Neural cell (in vitro differentiated cells): ENCODE data around the gene SCGB2A2. TPM values are rescaled to one million over a fixed set of nuclear protein-coding genes. Genes with fewer than 3 reads are reported as not detected.

ENCODE experiments used
- H2AFZ ChIP-seq: fragments of 200-600, 300-800 bp; sonication (generic), shearing (Covaris generic); 2 replicates; pipeline ENCODE4 v1.6.0; 2014; ENCODE audit warnings: low read depth, mild to moderate bottlenecking, antibody characterized with exemption, low read length, moderate library complexity
- H3F3A ChIP-seq: fragments of 200-600 bp; shearing (Covaris generic); 2 replicates; pipeline ENCODE4 v1.6.1; 2016; ENCODE audit warnings: mild to moderate bottlenecking, moderate library complexity, mixed read lengths, antibody characterized with exemption, low read length; ENCODE audit not compliant: insufficient read depth, poor library complexity, severe bottlenecking
- H3K27ac ChIP-seq: fragments of 200-600, 300-800 bp; sonication (generic), shearing (Covaris generic); 2 replicates; pipeline ENCODE4 v1.5.1; 2014; ENCODE audit warnings: mild to moderate bottlenecking, low read length, moderate library complexity
- H3K27me3 ChIP-seq: fragments of 300-800, 200-600 bp; sonication (generic), shearing (Covaris generic); 2 replicates; pipeline ENCODE4 v1.6.0; 2014; ENCODE audit warnings: mild to moderate bottlenecking, low read depth, low read length, moderate library complexity; ENCODE audit not compliant: insufficient read depth
- H3K36me3 ChIP-seq: fragments of 300-800, 200-600 bp; sonication (generic), shearing (Covaris generic); 2 replicates; pipeline ENCODE4 v1.5.1; 2014; ENCODE audit warnings: mild to moderate bottlenecking, antibody characterized with exemption, low read length, moderate library complexity; ENCODE audit not compliant: insufficient read depth
- H3K4me2 ChIP-seq: fragments of 300-800, 200-600 bp; sonication (generic), shearing (Covaris generic); 2 replicates; pipeline ENCODE4 v1.6.0; 2014; ENCODE audit warnings: mild to moderate bottlenecking, low read length
- H3K4me3 ChIP-seq: fragments of 300-800, 200-600 bp; sonication (generic), shearing (Covaris generic); 2 replicates; pipeline ENCODE4 v1.5.1; 2014; ENCODE audit warnings: mild to moderate bottlenecking, low read length, moderate library complexity
- H3K79me2 ChIP-seq: fragments of 200-600 bp; shearing (Covaris generic); replicated peaks from 2 replicates; pipeline ENCODE4 v1.6.0; 2014; ENCODE audit warnings: mild to moderate bottlenecking, low read length, moderate library complexity; ENCODE audit not compliant: insufficient read depth
- H3K9ac ChIP-seq: fragments of 300-800, 200-600 bp; sonication (generic), shearing (Covaris generic); 2 replicates; pipeline ENCODE4 v1.6.1; 2016; ENCODE audit warnings: mild to moderate bottlenecking, low read length, mixed read lengths
- H3K9me2 ChIP-seq: fragments of 200-600 bp; shearing (Covaris generic); 2 replicates; pipeline ENCODE4 v1.6.1; 2016; ENCODE audit warnings: mild to moderate bottlenecking, low read length, mixed read lengths; ENCODE audit not compliant: insufficient read depth
- H3K9me3 ChIP-seq: fragments of 200-600, 300-800 bp; sonication (generic), shearing (Covaris generic); 2 replicates; pipeline ENCODE4 v1.6.1; 2016; ENCODE audit warnings: mild to moderate bottlenecking, mixed run types, low read length, moderate library complexity, mixed read lengths
- H4K20me1 ChIP-seq: fragments of 200-600 bp; shearing (Covaris generic); 2 replicates; pipeline ENCODE4 v1.6.1; 2016; ENCODE audit warnings: mild to moderate bottlenecking, mixed run types; ENCODE audit not compliant: insufficient read depth
- EP300 ChIP-seq: fragments of 450-650 bp; conservative IDR thresholded peaks from 2 replicates; pipeline ENCODE4 v1.6.1; 2014; ENCODE audit warnings: antibody characterized with exemption, mild to moderate bottlenecking, moderate library complexity; ENCODE audit not compliant: poor library complexity, severe bottlenecking
- EZH2 ChIP-seq: fragments of 200-600, 300-800 bp; shearing (Covaris generic), sonication (generic); IDR thresholded peaks from 2 replicates; pipeline ENCODE4 v1.6.1; 2014; ENCODE audit warnings: antibody characterized with exemption, low read length, borderline replicate concordance, mild to moderate bottlenecking; ENCODE audit not compliant: insufficient read depth, poor library complexity, severe bottlenecking
- MXI1 ChIP-seq: fragments of 450-650 bp; conservative IDR thresholded peaks from 2 replicates; pipeline ENCODE4 v1.6.1; 2014; ENCODE audit warnings: antibody characterized with exemption, mild to moderate bottlenecking; ENCODE audit not compliant: poor library complexity, severe bottlenecking
- POLR2AphosphoS5 ChIP-seq: IDR thresholded peaks from 2 replicates; pipeline ENCODE4 v1.6.1; 2012
- RAD21 ChIP-seq: fragments of 450-650 bp; conservative IDR thresholded peaks from 2 replicates; pipeline ENCODE4 v1.6.1; 2014; ENCODE audit warnings: antibody characterized with exemption, mild to moderate bottlenecking, moderate library complexity
- SMC3 ChIP-seq: fragments of 450-650 bp; conservative IDR thresholded peaks from 2 replicates; pipeline ENCODE4 v1.6.1; 2014; ENCODE audit warnings: antibody characterized with exemption, mild to moderate bottlenecking, moderate library complexity; ENCODE audit not compliant: poor library complexity
- TAF1 ChIP-seq: IDR thresholded peaks from 2 replicates; pipeline ENCODE4 v1.6.1; 2012; ENCODE audit warnings: low read depth
- polyA plus RNA-seq: library from polyadenylated mRNA; depleted of rRNA; stranded (reverse); fragments of >200 nt; gene quantifications from 2 replicates; pipeline ENCODE4 v1.2.3, GENCODE V29; 2014
- TF ChIP-seq, protein P1 (sequence below): fragments of 450-650 bp; IDR thresholded peaks from 2 replicates; pipeline ENCODE4 v1.5.1; 2014; ENCODE audit warnings: antibody characterized with exemption, mild to moderate bottlenecking, moderate library complexity; ENCODE audit not compliant: poor library complexity, severe bottlenecking
- TF ChIP-seq, protein P2 (sequence below): IDR thresholded peaks from 2 replicates; pipeline ENCODE4 v1.6.1; 2012; ENCODE audit warnings: borderline replicate concordance

The SCGB2A2 gene
- polyA plus RNA-seq, 1 donor from 2014 or later = not detected

DNA sequence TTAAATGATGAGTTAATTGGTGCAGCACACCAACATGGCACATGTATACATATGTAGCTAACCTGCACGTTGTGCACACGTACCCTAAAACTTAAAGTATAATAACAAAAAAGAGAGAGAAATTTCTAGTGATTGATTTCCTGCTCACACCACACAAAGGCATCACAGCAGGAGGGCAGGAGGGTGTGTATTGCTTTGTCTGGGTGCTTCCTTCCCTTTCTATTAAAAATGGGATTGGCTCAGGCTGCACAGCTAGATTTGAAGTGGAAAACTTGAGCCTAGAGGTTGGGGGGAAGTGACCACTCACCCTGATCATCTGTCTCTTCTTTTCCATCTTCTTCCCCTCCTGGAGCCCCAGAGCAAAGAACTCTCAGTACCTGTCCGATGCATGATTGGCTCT, 28.9 kb upstream of the SCGB2A2 start:
- no peaks in the 10 kb centered on the region for H3F3A ChIP-seq
- H2AFZ ChIP-seq = no peak overlapping the region
- TF ChIP-seq POLR2AphosphoS5 (no peak), TAF1 (no peak), EP300 (no peak), RAD21 (no peak), MXI1 (no peak), EZH2 (no peak), SMC3 (no peak)
- TF ChIP-seq, protein P1, sequence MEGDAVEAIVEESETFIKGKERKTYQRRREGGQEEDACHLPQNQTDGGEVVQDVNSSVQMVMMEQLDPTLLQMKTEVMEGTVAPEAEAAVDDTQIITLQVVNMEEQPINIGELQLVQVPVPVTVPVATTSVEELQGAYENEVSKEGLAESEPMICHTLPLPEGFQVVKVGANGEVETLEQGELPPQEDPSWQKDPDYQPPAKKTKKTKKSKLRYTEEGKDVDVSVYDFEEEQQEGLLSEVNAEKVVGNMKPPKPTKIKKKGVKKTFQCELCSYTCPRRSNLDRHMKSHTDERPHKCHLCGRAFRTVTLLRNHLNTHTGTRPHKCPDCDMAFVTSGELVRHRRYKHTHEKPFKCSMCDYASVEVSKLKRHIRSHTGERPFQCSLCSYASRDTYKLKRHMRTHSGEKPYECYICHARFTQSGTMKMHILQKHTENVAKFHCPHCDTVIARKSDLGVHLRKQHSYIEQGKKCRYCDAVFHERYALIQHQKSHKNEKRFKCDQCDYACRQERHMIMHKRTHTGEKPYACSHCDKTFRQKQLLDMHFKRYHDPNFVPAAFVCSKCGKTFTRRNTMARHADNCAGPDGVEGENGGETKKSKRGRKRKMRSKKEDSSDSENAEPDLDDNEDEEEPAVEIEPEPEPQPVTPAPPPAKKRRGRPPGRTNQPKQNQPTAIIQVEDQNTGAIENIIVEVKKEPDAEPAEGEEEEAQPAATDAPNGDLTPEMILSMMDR = no peak
- TF ChIP-seq, protein P2, sequence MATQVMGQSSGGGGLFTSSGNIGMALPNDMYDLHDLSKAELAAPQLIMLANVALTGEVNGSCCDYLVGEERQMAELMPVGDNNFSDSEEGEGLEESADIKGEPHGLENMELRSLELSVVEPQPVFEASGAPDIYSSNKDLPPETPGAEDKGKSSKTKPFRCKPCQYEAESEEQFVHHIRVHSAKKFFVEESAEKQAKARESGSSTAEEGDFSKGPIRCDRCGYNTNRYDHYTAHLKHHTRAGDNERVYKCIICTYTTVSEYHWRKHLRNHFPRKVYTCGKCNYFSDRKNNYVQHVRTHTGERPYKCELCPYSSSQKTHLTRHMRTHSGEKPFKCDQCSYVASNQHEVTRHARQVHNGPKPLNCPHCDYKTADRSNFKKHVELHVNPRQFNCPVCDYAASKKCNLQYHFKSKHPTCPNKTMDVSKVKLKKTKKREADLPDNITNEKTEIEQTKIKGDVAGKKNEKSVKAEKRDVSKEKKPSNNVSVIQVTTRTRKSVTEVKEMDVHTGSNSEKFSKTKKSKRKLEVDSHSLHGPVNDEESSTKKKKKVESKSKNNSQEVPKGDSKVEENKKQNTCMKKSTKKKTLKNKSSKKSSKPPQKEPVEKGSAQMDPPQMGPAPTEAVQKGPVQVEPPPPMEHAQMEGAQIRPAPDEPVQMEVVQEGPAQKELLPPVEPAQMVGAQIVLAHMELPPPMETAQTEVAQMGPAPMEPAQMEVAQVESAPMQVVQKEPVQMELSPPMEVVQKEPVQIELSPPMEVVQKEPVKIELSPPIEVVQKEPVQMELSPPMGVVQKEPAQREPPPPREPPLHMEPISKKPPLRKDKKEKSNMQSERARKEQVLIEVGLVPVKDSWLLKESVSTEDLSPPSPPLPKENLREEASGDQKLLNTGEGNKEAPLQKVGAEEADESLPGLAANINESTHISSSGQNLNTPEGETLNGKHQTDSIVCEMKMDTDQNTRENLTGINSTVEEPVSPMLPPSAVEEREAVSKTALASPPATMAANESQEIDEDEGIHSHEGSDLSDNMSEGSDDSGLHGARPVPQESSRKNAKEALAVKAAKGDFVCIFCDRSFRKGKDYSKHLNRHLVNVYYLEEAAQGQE = no peak
- no peaks in the 10 kb centered on the region for H3K36me3 ChIP-seq
- H3K79me2 ChIP-seq = no peaks in the 10 kb centered on the region
- no peaks in the 10 kb centered on the region for H3K9me3 ChIP-seq
- H3K27ac ChIP-seq = no peak overlapping the region
- no peak overlapping the region for H3K9ac ChIP-seq
- H4K20me1 ChIP-seq = no peaks in the 10 kb centered on the region
- no peaks in the 10 kb centered on the region for H3K9me2 ChIP-seq
- no peak overlapping the region for H3K4me3 ChIP-seq
- H3K27me3 ChIP-seq = no peaks in the 10 kb centered on the region
- no peak overlapping the region for H3K4me2 ChIP-seq

DNA sequence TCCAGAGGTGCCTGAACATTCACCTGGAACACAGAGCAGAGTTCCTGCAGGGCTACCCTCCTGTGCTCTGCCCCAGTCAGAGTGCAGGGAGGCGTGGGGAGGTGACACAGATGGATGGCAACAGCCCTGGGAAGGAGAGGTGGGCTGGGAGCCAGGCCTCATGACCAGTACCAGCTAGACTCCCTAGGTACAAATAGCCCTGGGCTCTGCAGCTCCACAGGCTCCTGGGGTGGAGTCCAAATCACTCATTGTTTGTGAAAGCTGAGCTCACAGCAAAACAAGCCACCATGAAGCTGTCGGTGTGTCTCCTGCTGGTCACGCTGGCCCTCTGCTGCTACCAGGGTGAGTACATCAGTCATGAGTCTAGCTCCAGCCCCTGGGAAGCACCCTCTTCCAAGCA, 27.9 kb upstream of the SCGB2A2 start, which contains the start of gene SCGB1D2:
TSS of gene SCGB1D2 (plus strand) at position 219 of the 400 bp plus-strand sequence. CDS start at position 288, 69 bp downstream.
- Histone ChIP-seq H3K4me3 (no peak within 1 kb of the TSS), H3K36me3 (no peaks in the 10 kb centered on the region), H2AFZ (no peak within 1 kb of the TSS), H3K27me3 (no peaks in the 10 kb centered on the region), H3K9me2 (no peaks in the 10 kb centered on the region), H3K4me2 (no peak within 1 kb of the TSS), H3K27ac (no peak within 1 kb of the TSS), H4K20me1 (no peaks in the 10 kb centered on the region), H3K9me3 (no peaks in the 10 kb centered on the region), H3K79me2 (no peaks in the 10 kb centered on the region), H3F3A (no peaks in the 10 kb centered on the region), H3K9ac (no peak within 1 kb of the TSS)
- no peak for TF ChIP-seq RAD21
- no peak for TF ChIP-seq TAF1
- TF ChIP-seq EP300 = no peak
- no peak for TF ChIP-seq MXI1
- TF ChIP-seq, protein P1 = no peak
- no peak for TF ChIP-seq POLR2AphosphoS5
- TF ChIP-seq SMC3 = no peak
- TF ChIP-seq EZH2 = no peak
- TF ChIP-seq, protein P2 = no peak
